H9 (cell line): Measurements from ENCODE around the gene GPR84. TPM values are rescaled to one million over a fixed set of nuclear protein-coding genes. Genes with fewer than 3 reads are reported as not detected.

Source experiments
- DNase-seq: peaks from one replicate; pipeline ENCODE4 v3.0.0-alpha.2; 2017
- H2AFZ ChIP-seq: one replicate; pipeline ENCODE4 v1.6.1; 2013; ENCODE audit warnings: mild to moderate bottlenecking, low read length, control low read depth, moderate library complexity
- H2AK5ac ChIP-seq: 2 replicates; pipeline ENCODE4 v1.6.1; 2013; ENCODE audit warnings: low read length, control low read depth, mixed read lengths; ENCODE audit not compliant: insufficient read length
- H2BK120ac ChIP-seq: one replicate; pipeline ENCODE4 v1.6.1; 2013; ENCODE audit warnings: low read depth, mild to moderate bottlenecking, low read length, control low read depth, inconsistent platforms; ENCODE audit not compliant: poor library complexity, severe bottlenecking
- H2BK12ac ChIP-seq: 2 replicates; pipeline ENCODE4 v1.6.1; 2013; ENCODE audit warnings: low read length, control low read depth, mixed read lengths, low read depth; ENCODE audit not compliant: insufficient read length
- H2BK15ac ChIP-seq: 2 replicates; pipeline ENCODE4 v1.6.1; 2013; ENCODE audit warnings: low read depth, low read length, control low read depth
- H2BK20ac ChIP-seq: one replicate; pipeline ENCODE4 v1.6.1; 2013; ENCODE audit warnings: low read depth, mild to moderate bottlenecking, low read length, control low read depth, inconsistent platforms; ENCODE audit not compliant: poor library complexity, severe bottlenecking
- H2BK5ac ChIP-seq: 2 replicates; pipeline ENCODE4 v1.6.1; 2013; ENCODE audit warnings: low read length, control low read depth, mixed read lengths; ENCODE audit not compliant: insufficient read length
- H3K14ac ChIP-seq: 2 replicates; pipeline ENCODE4 v1.6.1; 2013; ENCODE audit warnings: low read length, control low read depth; ENCODE audit not compliant: insufficient read depth
- H3K18ac ChIP-seq: 2 replicates; pipeline ENCODE4 v1.6.1; 2013; ENCODE audit warnings: low read depth, mild to moderate bottlenecking, mixed read lengths, low read length, control low read depth; ENCODE audit not compliant: insufficient read length
- H3K23ac ChIP-seq: 2 replicates; pipeline ENCODE4 v1.6.1; 2013; ENCODE audit warnings: low read length, control low read depth, mixed read lengths, low read depth; ENCODE audit not compliant: insufficient read length
- H3K23me2 ChIP-seq: 2 replicates; pipeline ENCODE4 v1.6.1; 2013; ENCODE audit warnings: low read depth, mild to moderate bottlenecking, mixed read lengths, low read length, control low read depth; ENCODE audit not compliant: insufficient read length, poor library complexity, severe bottlenecking
- H3K27ac ChIP-seq: 2 replicates; pipeline ENCODE4 v1.5.1; 2013; ENCODE audit warnings: low read length, control low read depth, mixed read lengths, low read depth; ENCODE audit not compliant: insufficient read length
- H3K27me3 ChIP-seq: 2 replicates; pipeline ENCODE4 v1.6.1; 2013; ENCODE audit warnings: low read length, control low read depth, inconsistent platforms; ENCODE audit not compliant: insufficient read depth
- H3K4ac ChIP-seq: 2 replicates; pipeline ENCODE4 v1.6.1; 2013; ENCODE audit warnings: low read depth, mild to moderate bottlenecking, control low read depth, inconsistent platforms, low read length, moderate library complexity
- H3K4me1 ChIP-seq: 2 replicates; pipeline ENCODE4 v1.6.1; 2013; ENCODE audit warnings: low read length, control low read depth, inconsistent platforms; ENCODE audit not compliant: insufficient read depth
- H3K4me2 ChIP-seq: 2 replicates; pipeline ENCODE4 v1.6.1; 2013; ENCODE audit warnings: low read length, control low read depth, mixed read lengths; ENCODE audit not compliant: insufficient read length, insufficient read depth
- H3K56ac ChIP-seq: 2 replicates; pipeline ENCODE4 v1.6.1; 2013; ENCODE audit warnings: low read depth, mild to moderate bottlenecking, mixed read lengths, low read length, control low read depth; ENCODE audit not compliant: insufficient read length
- H3K79me1 ChIP-seq: 2 replicates; pipeline ENCODE4 v1.6.1; 2013; ENCODE audit warnings: low read depth, mild to moderate bottlenecking, moderate library complexity, low read length, control low read depth, inconsistent platforms; ENCODE audit not compliant: insufficient read depth, poor library complexity, severe bottlenecking
- H3K79me2 ChIP-seq: 2 replicates; pipeline ENCODE4 v1.6.1; 2013; ENCODE audit warnings: low read length, control low read depth, inconsistent platforms; ENCODE audit not compliant: insufficient read depth
- H3K9ac ChIP-seq: 2 replicates; pipeline ENCODE4 v1.6.1; 2013; ENCODE audit warnings: low read length, control low read depth, mixed read lengths; ENCODE audit not compliant: insufficient read length; ENCODE audit errors: extremely low read depth
- H3K9me3 ChIP-seq: one replicate; pipeline ENCODE4 v1.6.1; 2013; ENCODE audit warnings: low read depth, low read length, inconsistent platforms; ENCODE audit not compliant: control insufficient read depth
- H3T11ph ChIP-seq: one replicate; pipeline ENCODE4 v1.6.1; 2013; ENCODE audit warnings: mild to moderate bottlenecking, low read length, control low read depth, inconsistent platforms
- H4K20me1 ChIP-seq: one replicate; pipeline ENCODE4 v1.6.1; 2013; ENCODE audit not compliant: control insufficient read depth, insufficient read length, insufficient read depth
- H4K5ac ChIP-seq: 2 replicates; pipeline ENCODE4 v1.6.1; 2013; ENCODE audit warnings: low read depth, mild to moderate bottlenecking, mixed read lengths, low read length, control low read depth; ENCODE audit not compliant: insufficient read length
- H4K8ac ChIP-seq: replicated peaks from 2 replicates; pipeline ENCODE4 v1.6.1; 2013; ENCODE audit warnings: low read length, control low read depth, mixed read lengths, low read depth; ENCODE audit not compliant: insufficient read length
- H4K91ac ChIP-seq: 2 replicates; pipeline ENCODE4 v1.6.1; 2013; ENCODE audit warnings: low read depth, mild to moderate bottlenecking, moderate library complexity, mixed read lengths, low read length, control low read depth; ENCODE audit not compliant: insufficient read length
- H3K27ac Mint-ChIP-seq, 3 experiments: 2 replicates in 2 of 3; 3 replicates in 1 of 3; pipeline ENCODE4 v1.8.0; 2020 to 2021; ENCODE audit warnings: mixed read lengths in 3 of 3, mild to moderate bottlenecking in 1 of 3, moderate library complexity in 1 of 3
- H3K27me3 Mint-ChIP-seq: 2 replicates; pipeline ENCODE4 v1.8.0; 2021; ENCODE audit warnings: low read depth, mild to moderate bottlenecking, moderate library complexity, mixed read lengths
- H3K36me3 Mint-ChIP-seq, 3 experiments: 2 replicates in 2 of 3; 3 replicates in 1 of 3; pipeline ENCODE4 v1.8.0; 2020 to 2021; ENCODE audit warnings: low read depth in 3 of 3, mixed read lengths in 3 of 3; ENCODE audit not compliant: insufficient read depth in 1 of 3
- H3K4me1 Mint-ChIP-seq, 2 experiments: 2 replicates each; pipeline ENCODE4 v1.8.0; 2020; ENCODE audit warnings: mixed read lengths in 2 of 2
- H3K4me3 Mint-ChIP-seq, 2 experiments: 2 replicates in 1 of 2; 3 replicates in 1 of 2; pipeline ENCODE4 v1.8.0; 2020 to 2021; ENCODE audit warnings: mild to moderate bottlenecking in 2 of 2, mixed read lengths in 2 of 2, moderate library complexity in 1 of 2
- H3K9me3 Mint-ChIP-seq, 2 experiments: 2 replicates in 1 of 2; 3 replicates in 1 of 2; pipeline ENCODE4 v1.8.0; 2020; ENCODE audit warnings: mild to moderate bottlenecking in 2 of 2, mixed read lengths in 2 of 2, moderate library complexity in 1 of 2
- WGBS: extraction: QIAGEN DNeasy Blood & Tissue Kit; methylation state at CpG from one replicate; pipeline ENCODE4 v1.1.7; 2013; ENCODE audit warnings: missing lambda C conversion rate, low lambda C conversion rate, mixed read lengths; ENCODE audit not compliant: insufficient read length; ENCODE audit errors: extremely low coverage; 5-methylcytosine and 5-hydroxymethylcytosine counted together
- total RNA-seq: library from RNA; stranded (reverse); gene quantifications from 2 replicates; pipeline ENCODE4 v1.2.1, GENCODE V29; 2021
- TF ChIP-seq, protein P1 (sequence below): fragments of 200-600 bp; sonication (generic); conservative IDR thresholded peaks from 3 replicates; pipeline ENCODE4 v1.8.0; 2021; ENCODE audit warnings: antibody characterized with exemption, mild to moderate bottlenecking

GPR84 gene
- total RNA-seq, 1 experiment from 2014 or later: not detected

DNA sequence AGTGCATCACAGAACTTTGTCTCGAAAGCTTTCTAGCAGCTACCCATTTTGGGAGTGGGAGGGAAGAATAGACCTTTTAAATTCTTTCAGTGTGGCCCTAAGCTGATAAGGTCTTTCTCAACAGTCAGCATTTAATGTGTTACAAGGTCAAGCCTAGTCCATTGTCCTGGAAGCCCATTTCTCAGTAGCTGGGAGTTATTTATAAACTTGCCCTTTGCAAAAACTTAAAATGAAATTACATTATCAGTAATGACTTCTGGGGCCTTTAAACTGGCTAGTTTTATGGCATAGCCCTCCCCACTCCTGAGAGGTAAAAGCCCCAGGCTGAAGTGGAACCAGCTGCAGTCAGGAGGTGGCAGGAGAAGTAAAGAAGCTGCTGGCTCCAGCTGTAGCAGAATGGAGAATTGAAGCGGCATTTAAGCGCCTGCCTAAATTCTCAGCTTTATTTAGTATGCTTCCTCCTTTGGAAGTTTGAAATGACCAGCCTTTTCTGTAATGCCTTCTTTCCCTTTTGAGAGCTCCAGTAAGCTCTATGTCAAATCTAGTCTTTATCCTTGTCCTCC is 26.9 kb downstream of the GPR84 start:
- Histone ChIP-seq H3K79me2 (no peaks in the 10 kb centered on the region), H2AFZ (no peak overlapping the region), H4K20me1 (no peaks in the 10 kb centered on the region), H3K4me2 (no peak overlapping the region), H3K27me3 (no peaks in the 10 kb centered on the region), H3T11ph (no peak overlapping the region), H3K23me2 (no peaks in the 10 kb centered on the region), H3K79me1 (no peaks in the 10 kb centered on the region), H2BK5ac (no peak overlapping the region), H4K8ac (no peak overlapping the region), H3K4ac (no peak overlapping the region), H3K56ac (no peak overlapping the region), H3K4me1 (no peaks in the 10 kb centered on the region), H2AK5ac (no peak overlapping the region), H2BK120ac (no peak overlapping the region), H3K9me3 (no peaks in the 10 kb centered on the region), H4K5ac (no peak overlapping the region), H3K14ac (no peak overlapping the region), H3K18ac (no peak overlapping the region), H2BK20ac (no peak overlapping the region), H2BK15ac (0 out of 2 replicates have a peak overlapping the region, but pooled peaks have one; percentile 24), H3K9ac (no peak overlapping the region), H2BK12ac (no peak overlapping the region), H3K27ac (no peak overlapping the region), H4K91ac (no peak overlapping the region), H3K23ac (no peak overlapping the region)
- peaks cover 2 to 3% of the 10 kb centered on the region in 2 experiments; a peak in 2 of 4 replicates for H3K4me1 Mint-ChIP-seq
- no peak overlapping the region for H3K27ac Mint-ChIP-seq
- peaks cover 9 to 22% (median 17%) of the 10 kb centered on the region in 3 experiments; a peak in 6 of 7 replicates for H3K36me3 Mint-ChIP-seq
- no peak overlapping the region for H3K4me3 Mint-ChIP-seq
- TF ChIP-seq, protein P1, sequence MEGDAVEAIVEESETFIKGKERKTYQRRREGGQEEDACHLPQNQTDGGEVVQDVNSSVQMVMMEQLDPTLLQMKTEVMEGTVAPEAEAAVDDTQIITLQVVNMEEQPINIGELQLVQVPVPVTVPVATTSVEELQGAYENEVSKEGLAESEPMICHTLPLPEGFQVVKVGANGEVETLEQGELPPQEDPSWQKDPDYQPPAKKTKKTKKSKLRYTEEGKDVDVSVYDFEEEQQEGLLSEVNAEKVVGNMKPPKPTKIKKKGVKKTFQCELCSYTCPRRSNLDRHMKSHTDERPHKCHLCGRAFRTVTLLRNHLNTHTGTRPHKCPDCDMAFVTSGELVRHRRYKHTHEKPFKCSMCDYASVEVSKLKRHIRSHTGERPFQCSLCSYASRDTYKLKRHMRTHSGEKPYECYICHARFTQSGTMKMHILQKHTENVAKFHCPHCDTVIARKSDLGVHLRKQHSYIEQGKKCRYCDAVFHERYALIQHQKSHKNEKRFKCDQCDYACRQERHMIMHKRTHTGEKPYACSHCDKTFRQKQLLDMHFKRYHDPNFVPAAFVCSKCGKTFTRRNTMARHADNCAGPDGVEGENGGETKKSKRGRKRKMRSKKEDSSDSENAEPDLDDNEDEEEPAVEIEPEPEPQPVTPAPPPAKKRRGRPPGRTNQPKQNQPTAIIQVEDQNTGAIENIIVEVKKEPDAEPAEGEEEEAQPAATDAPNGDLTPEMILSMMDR: no peak
- DNase-seq: no peak
- H3K9me3 Mint-ChIP-seq: no peaks in the 10 kb centered on the region
- H3K27me3 Mint-ChIP-seq: no peaks in the 10 kb centered on the region
- no CpG with 5 or more reads among the region's 3 CpGs for WGBS
